OCI-LY1 (cell line): ENCODE results near the gene SF1.

Source experiments
- H2AFZ ChIP-seq: fragments of 200-600 bp; sonication (generic), shearing (Covaris generic); 2 replicates; pipeline ENCODE4 v1.6.0; 2014; ENCODE audit warnings: antibody characterized with exemption, mild to moderate bottlenecking, low read length
- H3F3A ChIP-seq: fragments of 200-600 bp; sonication (generic), shearing (Covaris generic); 2 replicates; pipeline ENCODE4 v1.6.0; 2014; ENCODE audit warnings: mild to moderate bottlenecking, antibody characterized with exemption, low read length, moderate library complexity; ENCODE audit not compliant: insufficient read depth
- H3K27ac ChIP-seq: fragments of 200-600 bp; sonication (generic); 2 replicates; pipeline ENCODE4 v1.5.1; 2014; ENCODE audit warnings: low read length, mixed run types, mild to moderate bottlenecking, low read depth; ENCODE audit not compliant: poor library complexity, severe bottlenecking
- H3K27me3 ChIP-seq: fragments of 200-600 bp; sonication (generic); 2 replicates; pipeline ENCODE4 v1.6.0; 2014; ENCODE audit warnings: antibody characterized with exemption, mild to moderate bottlenecking, low read length, moderate library complexity; ENCODE audit not compliant: insufficient read depth
- H3K36me3 ChIP-seq: fragments of 200-600 bp; sonication (generic); 2 replicates; pipeline ENCODE4 v1.6.1; 2014; ENCODE audit warnings: mild to moderate bottlenecking, antibody characterized with exemption, low read length, moderate library complexity, mixed read lengths; ENCODE audit not compliant: insufficient read depth
- H3K4me1 ChIP-seq: fragments of 200-600 bp; sonication (generic); 2 replicates; pipeline ENCODE4 v1.5.1; 2014; ENCODE audit warnings: mild to moderate bottlenecking, low read length, moderate library complexity; ENCODE audit not compliant: insufficient read depth, severe bottlenecking
- H3K4me2 ChIP-seq: fragments of 200-600 bp; sonication (generic), shearing (Covaris generic); 2 replicates; pipeline ENCODE4 v1.6.1; 2014; ENCODE audit warnings: low read length
- H3K4me3 ChIP-seq: fragments of 200-600 bp; sonication (generic); 2 replicates; pipeline ENCODE4 v1.5.1; 2014; ENCODE audit warnings: low read length, low read depth, mild to moderate bottlenecking, mixed read lengths; ENCODE audit not compliant: poor library complexity, severe bottlenecking
- H3K79me2 ChIP-seq: fragments of 200-600 bp; shearing (Covaris generic); 2 replicates; pipeline ENCODE4 v1.6.1; 2016; ENCODE audit warnings: mixed run types, low read length, mixed read lengths; ENCODE audit not compliant: insufficient read depth
- H3K9ac ChIP-seq: fragments of 200-600 bp; sonication (generic), shearing (Covaris generic); 2 replicates; pipeline ENCODE4 v1.6.1; 2014; ENCODE audit warnings: mild to moderate bottlenecking, low read length, mixed read lengths
- H3K9me2 ChIP-seq: fragments of 200-600 bp; sonication (generic), shearing (Covaris generic); 2 replicates; pipeline ENCODE4 v1.6.1; 2014; ENCODE audit warnings: low read depth, mild to moderate bottlenecking, low read length, mixed read lengths
- H3K9me3 ChIP-seq: fragments of 200-600 bp; shearing (Covaris generic); 2 replicates; pipeline ENCODE4 v1.6.1; 2014; ENCODE audit warnings: low read length, mixed read lengths
- H4K20me1 ChIP-seq: fragments of 200-600 bp; sonication (generic), shearing (Covaris generic); 2 replicates; pipeline ENCODE4 v1.6.0; 2016; ENCODE audit warnings: mild to moderate bottlenecking, low read length; ENCODE audit not compliant: insufficient read depth
- CTCF ChIP-seq: fragments of 200-600 bp; sonication (generic), shearing (Covaris generic); IDR thresholded peaks from 2 replicates; pipeline ENCODE4 v1.5.1; 2017; ENCODE audit warnings: mild to moderate bottlenecking, antibody characterized with exemption, low read length, moderate library complexity, mixed read lengths
- EZH2 ChIP-seq: fragments of 200-600 bp; sonication (generic), shearing (Covaris generic); IDR thresholded peaks from 2 replicates; pipeline ENCODE4 v1.8.0; 2017; ENCODE audit warnings: borderline replicate concordance, mixed run types, mild to moderate bottlenecking, antibody characterized with exemption, low read length, moderate library complexity, mixed read lengths

SF1 gene

DNA sequence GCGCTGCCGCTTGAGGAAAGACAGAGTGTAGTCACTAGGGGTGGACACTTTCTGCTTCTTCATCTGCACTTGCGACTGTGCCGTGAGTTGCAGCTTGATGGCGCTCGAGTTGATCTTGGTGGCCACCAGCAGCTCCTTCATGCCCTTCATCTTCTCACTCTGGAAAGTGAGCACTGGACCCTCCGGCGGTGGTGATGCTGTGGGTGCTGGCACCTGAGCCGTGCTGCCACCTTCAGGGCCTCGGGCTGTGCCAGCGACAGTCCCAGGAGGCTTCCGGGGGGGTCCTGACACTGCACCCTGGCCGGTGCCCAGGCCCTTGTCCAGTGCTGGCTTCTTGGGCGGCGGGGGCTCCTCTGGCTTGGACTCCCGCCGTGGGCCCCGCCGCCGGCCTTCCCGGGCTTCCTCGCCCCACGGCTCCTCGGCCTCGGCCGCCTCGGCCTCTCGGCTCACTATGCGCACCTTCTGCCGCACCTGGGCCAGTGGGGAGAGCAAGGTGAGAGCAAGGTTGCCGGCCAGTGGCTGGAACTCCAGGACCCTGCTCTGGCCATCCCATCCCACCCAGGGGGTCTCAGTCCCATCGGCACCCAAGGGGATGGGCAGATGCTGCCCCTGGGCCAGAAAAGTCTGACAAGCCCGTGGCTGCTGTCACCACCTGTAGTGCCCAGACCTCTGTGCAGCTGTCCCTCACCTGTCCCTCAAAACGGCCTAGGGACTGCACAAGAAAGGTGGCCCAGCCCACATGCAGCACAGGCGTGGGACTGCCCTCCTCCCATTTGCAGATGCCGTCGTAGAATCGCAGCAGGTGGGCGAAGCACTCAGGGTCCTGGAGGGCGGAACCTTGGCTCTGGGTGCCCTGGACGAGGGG, 26.2 kb upstream of the SF1 start:
- Histone ChIP-seq H3K4me1 (peaks cover 52% of the 10 kb centered on the region), H3K9ac (peak overlapping the region; percentile 68; the same call in 1 of the 2 replicates), H3K36me3 (peaks cover 49% of the 10 kb centered on the region; the same call in 1 of the 2 replicates), H2AFZ (no peak overlapping the region), H3F3A (no peaks in the 10 kb centered on the region), H3K9me3 (no peaks in the 10 kb centered on the region), H3K27me3 (no peaks in the 10 kb centered on the region), H3K4me3 (no peak overlapping the region), H4K20me1 (no peaks in the 10 kb centered on the region), H3K79me2 (no peaks in the 10 kb centered on the region), H3K9me2 (no peaks in the 10 kb centered on the region), H3K4me2 (peak overlapping the region; percentile 79), H3K27ac (peak overlapping the region; percentile 68)
- TF ChIP-seq CTCF = peak; percentile 68
- TF ChIP-seq EZH2 = no peak

GRCh38 chr11:64803846-64804345, 25.6 kb upstream of the SF1 start:
- Histone ChIP-seq H3K27ac (peak overlapping the region; percentile 68), H3K4me1 (peaks cover 50% of the 10 kb centered on the region), H3K9ac (peak overlapping the region; percentile 68), H4K20me1 (no peaks in the 10 kb centered on the region), H2AFZ (no peak overlapping the region), H3K36me3 (peaks cover 56% of the 10 kb centered on the region; the same call in 1 of the 2 replicates), H3K4me2 (peak overlapping the region; percentile 79), H3K9me2 (no peaks in the 10 kb centered on the region), H3K27me3 (no peaks in the 10 kb centered on the region), H3K4me3 (peak overlapping the region; percentile 66), H3F3A (no peaks in the 10 kb centered on the region), H3K79me2 (no peaks in the 10 kb centered on the region), H3K9me3 (no peaks in the 10 kb centered on the region)
- TF ChIP-seq EZH2 (no peak), CTCF (no peak)

DNA sequence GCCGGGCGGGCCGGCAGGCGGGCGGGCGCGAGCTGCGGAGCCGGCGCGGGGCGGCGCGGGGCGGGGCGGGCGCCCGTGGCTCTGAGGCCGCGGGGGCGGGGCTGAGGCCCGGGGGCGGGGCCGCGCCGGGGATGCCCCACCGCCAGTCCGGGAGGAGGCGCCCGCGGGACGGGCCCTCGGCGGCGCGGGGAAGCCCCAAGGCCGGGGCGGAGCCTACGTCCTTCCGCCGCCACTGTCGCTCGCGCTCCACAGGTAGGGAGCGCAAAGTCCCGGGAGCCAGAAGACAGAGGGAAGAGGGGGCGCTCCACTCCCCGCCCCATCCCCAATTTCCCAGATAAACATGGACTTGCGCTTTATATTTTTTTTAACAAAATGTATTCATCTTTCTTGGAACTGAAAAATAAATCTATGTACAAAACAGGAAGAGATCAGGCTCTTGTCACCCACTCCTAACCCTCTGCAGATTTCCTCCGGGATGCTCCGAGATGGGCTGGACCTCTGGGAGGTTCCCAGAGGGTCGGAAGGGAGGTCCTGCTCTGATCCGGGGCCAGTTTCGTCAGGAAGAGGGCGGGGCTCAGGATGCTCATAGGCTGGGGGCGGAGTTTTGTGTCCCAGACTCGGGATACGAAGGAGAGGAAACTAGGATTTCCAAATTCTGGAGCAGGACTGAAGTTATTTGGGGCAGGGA, 25.0 kb upstream of the SF1 start, which contains the start of gene MAP4K2:
Gene MAP4K2 (minus strand): TSS at position 57 of the 688 bp plus-strand sequence. CDS start 65 bp downstream, outside the sequence.
- no peak within 1 kb of the TSS for H2AFZ ChIP-seq
- no peaks in the 10 kb centered on the region for H3F3A ChIP-seq
- no peaks in the 10 kb centered on the region for H3K27me3 ChIP-seq
- peak within 1 kb of the TSS; percentile 97 for H3K4me2 ChIP-seq
- no peaks in the 10 kb centered on the region for H3K79me2 ChIP-seq
- H3K4me1 ChIP-seq = peaks cover 48% of the 10 kb centered on the region
- no peak for TF ChIP-seq CTCF
- no peak for TF ChIP-seq EZH2
- H3K9ac ChIP-seq = peak within 1 kb of the TSS; percentile 84
- H4K20me1 ChIP-seq = no peaks in the 10 kb centered on the region
- H3K9me2 ChIP-seq = no peaks in the 10 kb centered on the region
- H3K27ac ChIP-seq = peak within 1 kb of the TSS; percentile 93
- H3K36me3 ChIP-seq = peaks cover 61% of the 10 kb centered on the region; the same call in 1 of the 2 replicates
- H3K9me3 ChIP-seq = no peaks in the 10 kb centered on the region
- peak within 1 kb of the TSS; percentile 66 for H3K4me3 ChIP-seq
